Endothelial cell of umbilical vein (primary cell): ENCODE data around the gene DCUN1D2. TPM values are rescaled to one million over a fixed set of nuclear protein-coding genes. Genes with fewer than 3 reads are reported as not detected.

Source experiments
- BruUV-seq: library from RNA; stranded (reverse); fragments of 400-500 nt; replicated peaks from 2 replicates; lab custom pipeline; 2021; lab: Mats Ljungman, UMichigan
- CTCF ChIA-PET: fragments of 300-600, 350-600 bp; sonication (Branson Sonifier 250); formaldehyde crosslinking; loops from one replicate; lab custom pipeline; 2021; ENCODE audit warnings: antibody characterized with exemption, inconsistent platforms; lab: Charles Lee
- POLR2A ChIA-PET: fragments of 300-600, 350-600 bp; sonication (Branson Sonifier 250); formaldehyde crosslinking; loops from one replicate; lab custom pipeline; 2021; ENCODE audit warnings: antibody characterized with exemption, inconsistent platforms; lab: Charles Lee
- DNase-seq: peaks from one replicate; pipeline ENCODE4 v3.0.0-alpha.2; 2011; ENCODE audit warnings: low read depth, low spot score
- FAIRE-seq: peaks from 2 replicates; lab custom pipeline; 2011; peaks lifted over from hg19 to GRCh38; lab: Jason Lieb, UNC
- H2AFZ ChIP-seq: 2 replicates; pipeline ENCODE4 v1.6.0; 2012; ENCODE audit warnings: low read depth, low read length, control low read depth, inconsistent platforms
- H3K27ac ChIP-seq: 2 replicates; pipeline ENCODE4 v1.5.1; 2011; ENCODE audit warnings: low read depth, mild to moderate bottlenecking, control low read depth, low read length, moderate library complexity; ENCODE audit not compliant: insufficient read depth
- H3K27me3 ChIP-seq, 2 experiments: 2 replicates each; pipeline versions ENCODE4 v1.6.0 to v1.6.1; 2011; ENCODE audit warnings: low read length in 2 of 2, mixed read lengths in 1 of 2; ENCODE audit not compliant: control insufficient read depth in 2 of 2, insufficient read depth in 2 of 2
- H3K36me3 ChIP-seq, 2 experiments: 2 replicates in 1 of 2; 3 replicates in 1 of 2; pipeline ENCODE4 v1.5.1; 2011; ENCODE audit warnings: low read length in 2 of 2, mild to moderate bottlenecking in 1 of 2, moderate library complexity in 1 of 2; ENCODE audit not compliant: control insufficient read depth in 2 of 2, insufficient read depth in 2 of 2; ENCODE audit errors: extremely low read depth in 1 of 2
- H3K4me1 ChIP-seq: 3 replicates; pipeline ENCODE4 v1.5.1; 2011; ENCODE audit warnings: mild to moderate bottlenecking, low read length; ENCODE audit not compliant: control insufficient read depth, insufficient read depth; ENCODE audit errors: extremely low read depth
- H3K4me2 ChIP-seq: 2 replicates; pipeline ENCODE4 v1.6.1; 2011; ENCODE audit warnings: low read length, control low read depth, mixed read lengths; ENCODE audit not compliant: insufficient read depth
- H3K4me3 ChIP-seq, 3 experiments: fragments of 200-600 bp in 1 of 3; sonication (generic), shearing (Covaris generic) in 1 of 3; replicated peaks in 1 of 3; 2 replicates each; pipeline ENCODE4 v1.5.1; 2011 to 2016; ENCODE audit warnings: control low read depth in 3 of 3, low read length in 3 of 3, mild to moderate bottlenecking in 2 of 3, inconsistent platforms in 1 of 3, low read depth in 1 of 3, moderate library complexity in 1 of 3; ENCODE audit not compliant: insufficient read depth in 1 of 3
- H3K79me2 ChIP-seq: 2 replicates; pipeline ENCODE4 v1.6.0; 2012; ENCODE audit warnings: low read length, inconsistent platforms; ENCODE audit not compliant: control insufficient read depth, insufficient read depth
- H3K9ac ChIP-seq: replicated peaks from 2 replicates; pipeline ENCODE3; 2011; ENCODE audit warnings: low read length, control low read depth; ENCODE audit not compliant: insufficient read depth; ENCODE audit errors: extremely low read depth
- H3K9me1 ChIP-seq: replicated peaks from 3 replicates; pipeline ENCODE4 v1.6.0; 2011; ENCODE audit warnings: mild to moderate bottlenecking, low read length; ENCODE audit not compliant: control insufficient read depth, insufficient read depth; ENCODE audit errors: extremely low read depth
- H3K9me3 ChIP-seq: replicated peaks from 2 replicates; pipeline ENCODE4 v1.5.1; 2012; ENCODE audit warnings: low read length, inconsistent platforms; ENCODE audit not compliant: control insufficient read depth, insufficient read depth
- H4K20me1 ChIP-seq: replicated peaks from 2 replicates; pipeline ENCODE3; 2011; ENCODE audit warnings: mild to moderate bottlenecking, low read length; ENCODE audit not compliant: control insufficient read depth, insufficient read depth; ENCODE audit errors: extremely low read depth
- CTCF ChIP-seq, 2 donors: IDR thresholded peaks; 1 replicate in 1 of 2; 2 replicates in 1 of 2; pipeline ENCODE4 v1.5.1; 2011; ENCODE audit warnings: low read length in 2 of 2, mild to moderate bottlenecking in 2 of 2, moderate library complexity in 2 of 2, control low read depth in 1 of 2, inconsistent platforms in 1 of 2, low read depth in 1 of 2; ENCODE audit not compliant: insufficient read depth in 1 of 2; ENCODE audit errors: extremely low read depth in 1 of 2
- EZH2 ChIP-seq: IDR thresholded peaks from 2 replicates; pipeline ENCODE4 v1.6.1; 2012; ENCODE audit warnings: borderline replicate concordance, low read depth, mild to moderate bottlenecking, moderate library complexity, low read length, inconsistent platforms; ENCODE audit not compliant: severe bottlenecking
- FOS ChIP-seq: IDR thresholded peaks from 2 replicates; pipeline ENCODE4 v1.6.1; 2011; ENCODE audit warnings: mild to moderate bottlenecking, low read length, moderate library complexity, borderline replicate concordance; ENCODE audit not compliant: insufficient read depth
- GATA2 ChIP-seq: IDR thresholded peaks from 2 replicates; pipeline ENCODE4 v1.7.0; 2011; ENCODE audit warnings: low read depth, mild to moderate bottlenecking, moderate library complexity, mixed read lengths, low read length; ENCODE audit not compliant: insufficient read length, insufficient read depth
- JUN ChIP-seq: IDR thresholded peaks from 2 replicates; pipeline ENCODE4 v1.6.1; 2011; ENCODE audit warnings: borderline replicate concordance, low read depth; ENCODE audit not compliant: insufficient read length, insufficient read depth
- MAX ChIP-seq: IDR thresholded peaks from 2 replicates; pipeline ENCODE4 v1.6.1; 2011; ENCODE audit not compliant: insufficient read depth, insufficient read length
- MYC ChIP-seq: IDR thresholded peaks from one replicate; pipeline ENCODE4 v1.6.1; 2011; ENCODE audit warnings: mild to moderate bottlenecking, low read depth, low read length
- POLR2A ChIP-seq: IDR thresholded peaks from 2 replicates; pipeline ENCODE4 v1.6.1; 2012; ENCODE audit warnings: low read depth, mild to moderate bottlenecking, control low read depth, low read length
- POLR2AphosphoS5 ChIP-seq: IDR thresholded peaks from 2 replicates; pipeline ENCODE4 v1.6.1; 2012; ENCODE audit warnings: low read depth, mild to moderate bottlenecking, control low read depth, low read length, moderate library complexity; ENCODE audit not compliant: insufficient read depth
- dilution Hi-C: fragments of 300-500 bp; cut with MboI; formaldehyde crosslinking; loops from one replicate; pipeline ENCODE4 v1.15.0; 2019; ENCODE audit warnings: low sequenced_read_pairs; ENCODE audit not compliant: extremely low pct_ligation_motif_present
- intact Hi-C: fragments of 100-400 bp; cut with micrococcal nuclease; formaldehyde crosslinking; loops from one replicate; pipeline ENCODE4 v1.10.0; 2022
- polyA plus RNA-seq, 4 experiments: library from polyadenylated mRNA; depleted of rRNA in 3 of 4; stranded (reverse) in 3 of 4; unstranded in 1 of 4; fragments of >200 nt; gene quantifications; 2 replicates each; pipeline versions ENCODE4 v1.2.1 to v1.2.3, GENCODE V29; 2011 to 2012; ENCODE audit warnings: missing spikeins in 1 of 4
- total RNA-seq: library from RNA; stranded (reverse); gene quantifications from 2 replicates; pipeline ENCODE4 v1.2.3, GENCODE V29; 2021

DCUN1D2 gene
- total and polyA plus RNA-seq, 2 donors (not counting 3 experiments of a cell fraction or from before 2014, with no cell fraction given), result 10.5 to 24.9 TPM

GRCh38 chr13:113446488-113446854, 44.0 kb downstream of the DCUN1D2 start:
- dilution Hi-C loops (no loop called here), intact Hi-C loops (no loop called here)
- POLR2A ChIA-PET, result no interaction called here
- no peak for TF ChIP-seq POLR2A
- no peak for TF ChIP-seq MAX
- TF ChIP-seq FOS, result no peak
- no peak for TF ChIP-seq MYC
- TF ChIP-seq EZH2, result no peak
- TF ChIP-seq POLR2AphosphoS5, result no peak
- no peak for TF ChIP-seq CTCF (IDR thresholded peaks at IDR 0.05; ENCODE audit: extremely low read depth in 1 of 2, insufficient read depth in 1 of 2, low read depth in 1 of 2, low read length in 2 of 2)
- no peak for TF ChIP-seq JUN
- no peak for TF ChIP-seq GATA2
- Histone ChIP-seq H3K79me2 (no peaks in the 10 kb centered on the region), H3K9me1 (no peaks in the 10 kb centered on the region), H3K4me3 (no peak overlapping the region), H3K9ac (no peak overlapping the region), H3K4me1 (peaks cover 4% of the 10 kb centered on the region), H3K36me3 (no peaks in the 10 kb centered on the region), H3K27me3 (no peaks in the 10 kb centered on the region), H3K4me2 (no peak overlapping the region), H3K9me3 (no peaks in the 10 kb centered on the region), H4K20me1 (no peaks in the 10 kb centered on the region), H2AFZ (no peak overlapping the region), H3K27ac (no peak overlapping the region)
- FAIRE-seq (no peak), DNase-seq (no peak)
- no TSS peak for BruUV-seq
- CTCF ChIA-PET, result no interaction called here
